Activated CD8-positive, alpha-beta memory T cell treated with anti-CD3 and anti-CD28 coated beads for 24 hours (primary cell): ENCODE measurements around the gene WDR70.
"Not testable (repeated sequence)": the region's sequence is repeated elsewhere in the genome, so short reads cannot be mapped to it uniquely, and the experiment has no call there.

Experiments
- DNase-seq: peaks from one replicate; pipeline ENCODE4 v3.0.0-alpha.2; 2020

Gene WDR70

GRCh38 chr5:37454402-37455055, 75.4 kb downstream of the WDR70 start:
- DNase-seq: not testable (repeated sequence)

GRCh38 chr5:37463191-37464051, 84.3 kb downstream of the WDR70 start:
- DNase-seq: not testable (repeated sequence)

GRCh38 chr5:37464581-37464980, 85.5 kb downstream of the WDR70 start:
- DNase-seq: not testable (repeated sequence)

- not testable (repeated sequence) for DNase-seq
Measured at GRCh38 chr5:37469383-37469782, 90.3 kb downstream of the WDR70 start.

GRCh38 chr5:37471666-37472197, 92.6 kb downstream of the WDR70 start:
- no peak for DNase-seq

GRCh38 chr5:37477426-37477825, 98.3 kb downstream of the WDR70 start:
- no peak for DNase-seq

- no peak for DNase-seq
Measured at GRCh38 chr5:37478121-37478894, 99.2 kb downstream of the WDR70 start.

GRCh38 chr5:37481395-37481794, 102.3 kb downstream of the WDR70 start:
- DNase-seq: not testable (repeated sequence)

GRCh38 chr5:37490120-37490810, 111.1 kb downstream of the WDR70 start:
- no peak for DNase-seq

GRCh38 chr5:37490931-37491330, 111.8 kb downstream of the WDR70 start:
- no peak for DNase-seq

GRCh38 chr5:37492778-37493555, 113.8 kb downstream of the WDR70 start:
- DNase-seq: no peak

GRCh38 chr5:37494756-37495155, 115.6 kb downstream of the WDR70 start:
- no peak for DNase-seq

GRCh38 chr5:37495210-37495609, 116.1 kb downstream of the WDR70 start:
- DNase-seq: no peak

GRCh38 chr5:37495668-37496347, 116.7 kb downstream of the WDR70 start:
- no peak for DNase-seq

GRCh38 chr5:37496902-37497445, 117.9 kb downstream of the WDR70 start:
- no peak for DNase-seq

GRCh38 chr5:37501152-37501551, 122.0 kb downstream of the WDR70 start:
- DNase-seq: no peak

GRCh38 chr5:37506241-37506640, 127.1 kb downstream of the WDR70 start:
- no peak for DNase-seq

GRCh38 chr5:37506722-37507121, 127.6 kb downstream of the WDR70 start:
- no peak for DNase-seq

- DNase-seq: no peak
Measured at GRCh38 chr5:37511646-37512045, 132.5 kb downstream of the WDR70 start.

GRCh38 chr5:37514946-37515345, 135.8 kb downstream of the WDR70 start:
- DNase-seq: no peak

- no peak for DNase-seq
Measured at GRCh38 chr5:37517686-37518085, 138.6 kb downstream of the WDR70 start.
